ENCODE data around the gene CCT5. TPM values are rescaled to one million over a fixed set of nuclear protein-coding genes. Genes with fewer than 3 reads are reported as not detected.

Gene CCT5
- total RNA-seq, 2 donors from 2014 or later = 113 to 140 TPM

DNA sequence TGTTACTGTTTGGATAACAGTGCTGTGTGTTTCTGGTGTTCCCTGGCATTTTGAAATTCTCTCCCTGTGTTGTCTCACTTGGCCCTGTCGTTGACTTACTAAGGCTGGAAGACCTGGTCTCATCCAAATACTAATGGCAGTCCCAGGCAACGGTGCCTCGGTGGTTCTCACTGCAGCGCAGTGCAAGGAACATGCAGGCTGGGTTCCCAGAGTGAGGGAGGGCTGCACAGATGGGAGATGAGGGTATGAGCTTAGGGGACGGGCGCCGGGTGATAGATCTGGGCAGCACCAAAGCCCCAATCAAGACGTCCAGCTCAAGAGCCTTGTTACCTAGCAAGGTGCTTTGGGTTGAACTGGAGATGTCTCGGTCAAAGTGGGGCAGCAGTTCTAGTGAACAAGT, 11.0 kb downstream of the CCT5 start:
- DNase-seq (ENCODE audit: low spot score) = no peak

DNA sequence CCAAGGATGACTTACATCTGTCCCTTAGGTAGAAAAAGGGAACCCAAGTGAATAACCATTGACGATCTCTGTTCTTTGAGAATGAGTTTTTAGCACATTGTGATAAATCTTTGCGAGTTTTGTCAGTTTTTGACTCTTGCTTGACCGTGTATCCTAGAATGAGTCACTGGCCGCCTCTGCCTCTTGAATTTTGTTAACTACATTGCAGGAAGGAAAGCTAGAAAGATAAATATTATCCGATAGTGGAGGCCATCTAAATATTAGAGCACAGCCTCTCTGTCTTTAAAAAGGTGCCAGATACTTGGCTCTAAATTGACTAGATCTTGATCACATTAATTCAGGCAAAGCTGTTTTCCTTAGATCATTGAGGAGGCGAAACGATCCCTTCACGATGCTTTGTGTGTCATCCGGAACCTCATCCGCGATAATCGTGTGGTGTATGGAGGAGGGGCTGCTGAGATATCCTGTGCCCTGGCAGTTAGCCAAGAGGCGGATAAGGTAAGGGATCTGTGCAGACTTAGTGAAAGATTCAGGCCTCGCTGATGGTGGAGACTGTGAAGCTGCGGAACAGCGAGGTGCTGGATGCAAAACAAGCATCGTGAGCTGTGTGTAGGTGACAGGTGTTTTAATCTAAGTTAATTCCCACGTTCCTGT, 12.2 kb downstream of the CCT5 start:
- Histone ChIP-seq H3K27me3 (replicated peaks; ENCODE audit: insufficient read depth) (no peaks in the 10 kb centered on the region), H3K4me3 (no peak overlapping the region), H3K27ac (no peak overlapping the region), H3K4me1 (replicated peaks) (no peaks in the 10 kb centered on the region), H3K9me3 (no peaks in the 10 kb centered on the region), H3K36me3 (peaks cover 13 to 20% of the 10 kb centered on the region in 2 donors)
- DNase-seq (ENCODE audit: low spot score) = no peak
- intact Hi-C loops (cut with DNase I) = no loop called here
- WGBS = 76% methylated on average over 18 of the region's 18 CpGs
- TF ChIP-seq POLR2AphosphoS5 (IDR thresholded peaks at IDR 0.05) (no peak), POLR2A (IDR thresholded peaks at IDR 0.05) (no peak)
- TF ChIP-seq, protein P1, sequence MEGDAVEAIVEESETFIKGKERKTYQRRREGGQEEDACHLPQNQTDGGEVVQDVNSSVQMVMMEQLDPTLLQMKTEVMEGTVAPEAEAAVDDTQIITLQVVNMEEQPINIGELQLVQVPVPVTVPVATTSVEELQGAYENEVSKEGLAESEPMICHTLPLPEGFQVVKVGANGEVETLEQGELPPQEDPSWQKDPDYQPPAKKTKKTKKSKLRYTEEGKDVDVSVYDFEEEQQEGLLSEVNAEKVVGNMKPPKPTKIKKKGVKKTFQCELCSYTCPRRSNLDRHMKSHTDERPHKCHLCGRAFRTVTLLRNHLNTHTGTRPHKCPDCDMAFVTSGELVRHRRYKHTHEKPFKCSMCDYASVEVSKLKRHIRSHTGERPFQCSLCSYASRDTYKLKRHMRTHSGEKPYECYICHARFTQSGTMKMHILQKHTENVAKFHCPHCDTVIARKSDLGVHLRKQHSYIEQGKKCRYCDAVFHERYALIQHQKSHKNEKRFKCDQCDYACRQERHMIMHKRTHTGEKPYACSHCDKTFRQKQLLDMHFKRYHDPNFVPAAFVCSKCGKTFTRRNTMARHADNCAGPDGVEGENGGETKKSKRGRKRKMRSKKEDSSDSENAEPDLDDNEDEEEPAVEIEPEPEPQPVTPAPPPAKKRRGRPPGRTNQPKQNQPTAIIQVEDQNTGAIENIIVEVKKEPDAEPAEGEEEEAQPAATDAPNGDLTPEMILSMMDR (IDR thresholded peaks at IDR 0.05) = no peak

More for the DNA sequence above, 11.0 kb downstream of the CCT5 start:
- 85% methylated on average over 9 of the region's 9 CpGs for WGBS
- TF ChIP-seq POLR2A (IDR thresholded peaks at IDR 0.05) (no peak), POLR2AphosphoS5 (IDR thresholded peaks at IDR 0.05) (no peak)
- TF ChIP-seq, protein P1 (IDR thresholded peaks at IDR 0.05) = no peak
- H3K27ac ChIP-seq = no peak overlapping the region
- H3K9me3 ChIP-seq = no peaks in the 10 kb centered on the region
- no peaks in the 10 kb centered on the region for H3K4me1 ChIP-seq (replicated peaks)
- no peaks in the 10 kb centered on the region for H3K27me3 ChIP-seq (replicated peaks; ENCODE audit: insufficient read depth)
- H3K4me3 ChIP-seq = no peak overlapping the region
- intact Hi-C loops (cut with DNase I) = no loop called here
- H3K36me3 ChIP-seq = peaks cover 13 to 20% of the 10 kb centered on the region in 2 donors

DNA sequence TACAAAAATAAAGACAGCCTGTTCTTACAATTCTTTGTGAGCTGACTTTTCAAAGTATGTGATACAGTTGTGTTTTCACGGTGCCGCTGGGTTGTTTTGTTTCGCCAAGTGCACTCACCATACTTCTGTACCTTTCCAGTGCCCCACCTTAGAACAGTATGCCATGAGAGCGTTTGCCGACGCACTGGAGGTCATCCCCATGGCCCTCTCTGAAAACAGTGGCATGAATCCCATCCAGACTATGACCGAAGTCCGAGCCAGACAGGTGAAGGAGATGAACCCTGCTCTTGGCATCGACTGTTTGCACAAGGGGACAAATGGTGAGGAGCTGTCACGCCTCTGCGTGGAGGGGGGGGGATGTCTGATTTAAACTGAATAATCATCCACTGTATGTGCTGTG, 12.9 kb downstream of the CCT5 start:
- Histone ChIP-seq H3K27me3 (replicated peaks; ENCODE audit: insufficient read depth) (no peaks in the 10 kb centered on the region), H3K4me1 (replicated peaks) (no peaks in the 10 kb centered on the region), H3K4me3 (no peak overlapping the region), H3K36me3 (peaks cover 13 to 15% of the 10 kb centered on the region in 2 donors), H3K9me3 (no peaks in the 10 kb centered on the region), H3K27ac (no peak overlapping the region)
- 96% methylated on average over 11 of the region's 11 CpGs for WGBS
- DNase-seq (ENCODE audit: low spot score) = no peak
- intact Hi-C loops (cut with DNase I) = no loop called here
- TF ChIP-seq POLR2AphosphoS5 (IDR thresholded peaks at IDR 0.05) (no peak), POLR2A (IDR thresholded peaks at IDR 0.05) (no peak)
- TF ChIP-seq, protein P1 (IDR thresholded peaks at IDR 0.05) = no peak

DNA sequence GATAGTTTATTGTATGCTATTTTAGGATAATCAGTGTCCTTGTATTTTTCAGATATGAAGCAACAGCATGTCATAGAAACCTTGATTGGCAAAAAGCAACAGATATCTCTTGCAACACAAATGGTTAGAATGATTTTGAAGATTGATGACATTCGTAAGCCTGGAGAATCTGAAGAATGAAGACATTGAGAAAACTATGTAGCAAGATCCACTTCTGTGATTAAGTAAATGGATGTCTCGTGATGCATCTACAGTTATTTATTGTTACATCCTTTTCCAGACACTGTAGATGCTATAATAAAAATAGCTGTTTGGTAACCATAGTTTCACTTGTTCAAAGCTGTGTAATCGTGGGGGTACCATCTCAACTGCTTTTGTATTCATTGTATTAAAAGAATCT, 14.5 kb downstream of the CCT5 start:
- Histone ChIP-seq H3K4me1 (replicated peaks) (no peaks in the 10 kb centered on the region), H3K27me3 (replicated peaks; ENCODE audit: insufficient read depth) (no peaks in the 10 kb centered on the region), H3K36me3 (peaks cover under 1 to 12% of the 10 kb centered on the region in 2 donors), H3K4me3 (no peak overlapping the region), H3K27ac (no peak overlapping the region), H3K9me3 (no peaks in the 10 kb centered on the region)
- TF ChIP-seq POLR2A (IDR thresholded peaks at IDR 0.05) (no peak), POLR2AphosphoS5 (IDR thresholded peaks at IDR 0.05) (no peak)
- TF ChIP-seq, protein P1 (IDR thresholded peaks at IDR 0.05) = no peak
- intact Hi-C loops (cut with DNase I) = no loop called here
- no peak for DNase-seq (ENCODE audit: low spot score)
- 59% methylated on average over 3 of the region's 3 CpGs for WGBS

All from prostate gland (tissue), 2 donors.